Middle frontal gyrus (tissue), 1 donor: ENCODE results near the gene NFIB.
A peak's percentile ranks its signal among the peaks of the same experiment; 100 is the strongest.

ENCODE experiments used
- DNase-seq: peaks from one replicate; pipeline ENCODE4 v3.0.0-alpha.2; 2015; ENCODE audit warnings: low spot score; ENCODE audit errors: extremely low spot score

The NFIB gene

DNA sequence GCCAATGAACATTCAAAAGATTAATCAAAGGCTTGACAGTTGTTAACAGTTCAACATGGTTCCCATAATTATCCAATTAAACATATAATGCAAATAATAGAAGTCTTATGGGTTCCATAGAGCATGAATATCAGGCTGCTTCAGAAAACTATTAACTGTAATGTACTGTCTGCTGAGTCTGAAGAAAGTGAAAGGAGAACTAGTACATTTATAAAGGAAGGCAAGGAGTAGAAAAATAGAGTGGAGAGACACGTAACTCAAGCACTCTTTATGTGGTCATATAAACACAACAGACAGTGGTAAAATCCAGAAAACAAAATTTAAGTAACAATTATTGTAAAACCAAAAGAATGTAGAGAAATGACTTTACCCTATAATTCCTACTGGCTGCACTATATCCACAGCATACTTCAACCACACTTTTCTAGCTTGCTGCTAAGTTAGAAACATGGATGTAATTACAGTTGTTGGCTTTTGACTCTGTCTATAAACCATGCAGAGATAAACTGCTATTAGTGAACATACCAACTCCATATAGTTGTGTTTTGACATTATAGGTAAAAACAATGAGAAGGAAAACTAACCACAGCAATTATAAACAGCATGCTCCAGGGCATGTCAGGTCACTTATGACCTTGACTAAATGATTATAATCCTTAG lies 32.7 kb downstream of the NFIB start:
- DNase-seq = no peak

DNA sequence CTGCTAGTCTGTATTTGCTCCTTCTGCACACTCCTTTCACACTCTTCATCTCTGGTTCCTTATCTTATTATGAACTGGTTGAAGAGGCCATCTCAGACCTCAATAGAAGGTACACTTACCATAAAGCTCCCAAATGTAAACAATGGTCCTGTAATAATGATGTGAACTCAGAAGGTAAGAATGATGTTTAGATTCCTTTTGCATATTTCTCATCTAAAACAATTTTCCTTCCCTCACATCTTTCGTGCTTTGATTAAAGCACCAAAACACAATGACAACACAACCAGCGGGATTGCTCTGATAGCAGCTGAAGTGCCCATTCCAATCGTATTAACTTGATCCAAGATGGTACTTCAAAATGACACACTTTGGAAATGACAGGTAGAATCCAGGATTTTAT lies 34.3 kb downstream of the NFIB start:
- no peak for DNase-seq

DNA sequence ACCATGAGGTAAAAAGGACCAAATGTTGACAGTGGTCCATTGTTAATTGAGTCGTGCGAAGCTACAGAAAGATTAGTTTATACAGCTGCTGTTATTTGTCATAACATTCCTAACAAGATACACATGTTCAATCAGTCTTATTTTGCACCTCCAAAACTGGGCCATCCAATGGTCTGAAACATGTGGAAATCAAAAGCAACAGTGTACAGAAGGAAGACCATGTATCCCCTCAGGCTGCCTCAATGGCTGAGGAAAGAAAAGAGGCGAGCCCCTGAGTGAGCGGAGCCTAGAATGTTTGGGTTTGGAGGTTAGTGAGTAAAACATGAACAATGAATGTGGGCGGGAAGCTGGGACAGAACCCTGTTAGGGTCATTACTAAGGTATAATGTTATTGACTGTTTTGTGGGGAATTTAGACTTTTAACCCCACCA lies 35.6 kb downstream of the NFIB start:
- no peak for DNase-seq

DNA sequence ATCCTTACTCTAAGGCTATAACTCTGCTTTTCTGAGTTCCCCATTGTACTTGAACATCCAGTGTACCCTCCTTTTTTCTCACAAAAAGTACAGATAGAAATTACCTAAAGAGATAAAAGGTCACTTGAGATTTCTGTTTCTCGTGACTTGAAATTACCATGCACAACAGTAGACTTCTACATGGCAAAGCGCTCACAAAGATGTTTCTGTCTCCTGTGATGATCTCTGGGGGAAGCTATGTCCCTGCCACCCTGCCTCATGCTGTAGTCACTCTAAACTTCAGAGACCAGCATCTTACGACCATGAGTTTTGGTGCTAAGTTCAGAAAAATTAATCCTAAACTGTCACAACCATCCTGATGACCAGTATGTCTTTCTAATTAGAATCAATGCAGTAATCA lies 36.2 kb downstream of the NFIB start:
- no peak for DNase-seq

DNA sequence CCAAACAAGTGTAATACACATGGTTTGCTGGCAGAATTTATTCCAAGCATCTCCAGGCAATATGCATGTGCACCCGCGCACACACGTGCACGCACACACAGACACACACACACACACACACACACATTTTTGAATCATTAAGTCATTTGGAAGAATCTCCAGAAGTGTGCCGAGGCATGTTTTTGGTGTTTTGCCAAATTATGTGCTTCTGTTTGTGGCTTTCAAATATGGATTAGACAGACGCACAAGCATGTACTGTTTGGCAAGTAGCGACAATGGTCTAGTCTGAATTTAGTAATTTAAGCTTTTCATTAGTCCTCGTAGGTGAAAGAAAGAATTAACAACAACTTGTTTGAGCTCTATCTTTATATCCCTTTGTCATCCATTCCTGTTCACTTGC lies 36.7 kb downstream of the NFIB start:
- no peak for DNase-seq

DNA sequence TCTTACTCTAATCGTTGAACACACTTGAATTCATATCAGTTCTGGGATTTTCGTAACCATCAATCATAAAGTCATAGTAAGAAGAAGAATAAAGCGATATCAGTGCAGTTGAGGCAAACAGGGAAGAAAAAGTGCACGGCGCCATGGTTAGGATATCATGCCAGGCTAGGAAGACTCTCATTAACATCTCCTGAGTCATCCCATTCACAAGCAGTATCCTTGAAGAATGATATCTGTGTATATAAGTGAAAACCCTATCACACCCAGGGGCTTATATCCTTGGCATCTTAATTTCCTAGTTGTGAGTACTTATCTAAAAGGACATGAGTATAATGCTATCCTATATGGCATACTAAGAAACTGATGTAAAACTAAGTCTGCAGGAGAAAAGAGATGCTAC lies 38.6 kb downstream of the NFIB start:
- no peak for DNase-seq

DNA sequence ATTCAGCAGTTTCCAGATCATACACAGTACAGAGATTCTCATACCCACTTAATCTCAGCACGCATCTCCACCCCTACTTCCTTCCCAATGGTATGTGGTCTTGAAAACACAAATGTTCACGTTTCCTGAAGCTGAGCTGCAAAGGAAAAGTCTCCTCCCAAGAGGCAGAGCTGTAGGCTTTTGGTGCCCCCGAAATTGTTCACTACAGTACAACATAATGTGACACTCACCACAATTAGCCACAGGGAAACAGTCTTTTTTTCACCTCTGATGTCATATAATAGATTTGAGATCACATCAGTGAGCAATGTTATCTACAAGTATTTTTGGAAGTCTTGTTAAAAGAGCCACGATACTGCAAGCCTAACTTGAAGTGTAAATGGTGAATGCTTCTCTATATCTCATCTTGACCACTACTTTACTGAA lies 40.2 kb downstream of the NFIB start:
- no peak for DNase-seq

DNA sequence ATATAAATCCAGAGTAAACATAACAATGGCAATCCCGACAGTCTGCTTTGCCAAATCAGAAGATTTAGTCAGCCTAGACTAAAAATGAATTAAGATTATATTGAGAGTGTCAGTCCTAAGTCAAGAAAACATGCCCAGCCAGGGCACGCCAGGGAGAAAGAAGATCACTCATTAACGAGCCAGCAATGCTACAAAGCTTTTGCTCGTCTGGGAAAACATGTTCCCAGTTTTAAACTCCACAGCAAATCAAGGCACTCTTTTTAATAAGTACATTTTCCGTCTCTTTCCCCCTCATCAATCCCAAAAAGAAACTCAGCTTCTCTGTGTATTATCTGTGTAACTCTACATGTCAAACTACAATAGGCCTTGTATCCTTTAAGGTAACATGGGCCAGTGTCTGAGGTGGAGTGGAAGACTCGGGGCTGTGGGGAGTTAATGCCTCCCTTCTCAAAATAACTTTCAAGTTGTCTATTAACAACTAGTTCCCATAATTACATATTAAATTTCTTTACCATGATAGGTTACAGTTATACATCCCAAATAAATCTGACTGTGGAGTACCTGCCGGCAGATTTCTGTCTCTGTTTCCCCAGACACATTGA lies 40.9 kb downstream of the NFIB start:
- no peak for DNase-seq

DNA sequence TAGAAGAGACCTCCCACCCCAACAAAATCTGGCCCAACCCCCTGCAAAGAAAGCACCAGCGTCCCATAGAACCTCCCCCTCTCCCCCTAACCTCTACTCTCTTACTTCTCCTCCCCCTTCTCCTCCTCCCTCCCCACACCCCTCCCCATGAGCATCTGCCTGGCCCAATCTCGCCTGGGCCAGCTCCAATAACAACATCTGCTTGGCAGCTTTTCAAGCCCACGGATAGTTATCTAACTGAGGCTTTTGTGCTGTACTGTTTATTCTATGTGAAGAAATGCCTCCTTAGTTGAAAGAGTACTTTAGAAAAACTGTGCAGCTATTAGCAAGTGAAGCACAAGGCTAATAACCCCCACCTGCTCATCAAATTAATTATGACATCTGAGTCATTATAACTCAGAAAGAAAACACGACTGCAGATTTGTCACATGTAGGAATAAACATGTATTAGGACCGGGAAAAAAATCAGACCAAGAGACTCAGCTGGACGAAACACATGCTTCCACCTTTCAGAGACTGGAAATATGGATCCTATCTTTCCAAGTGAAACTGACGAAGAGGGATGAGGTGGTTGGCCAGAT lies 42.8 kb downstream of the NFIB start:
- no peak for DNase-seq

DNA sequence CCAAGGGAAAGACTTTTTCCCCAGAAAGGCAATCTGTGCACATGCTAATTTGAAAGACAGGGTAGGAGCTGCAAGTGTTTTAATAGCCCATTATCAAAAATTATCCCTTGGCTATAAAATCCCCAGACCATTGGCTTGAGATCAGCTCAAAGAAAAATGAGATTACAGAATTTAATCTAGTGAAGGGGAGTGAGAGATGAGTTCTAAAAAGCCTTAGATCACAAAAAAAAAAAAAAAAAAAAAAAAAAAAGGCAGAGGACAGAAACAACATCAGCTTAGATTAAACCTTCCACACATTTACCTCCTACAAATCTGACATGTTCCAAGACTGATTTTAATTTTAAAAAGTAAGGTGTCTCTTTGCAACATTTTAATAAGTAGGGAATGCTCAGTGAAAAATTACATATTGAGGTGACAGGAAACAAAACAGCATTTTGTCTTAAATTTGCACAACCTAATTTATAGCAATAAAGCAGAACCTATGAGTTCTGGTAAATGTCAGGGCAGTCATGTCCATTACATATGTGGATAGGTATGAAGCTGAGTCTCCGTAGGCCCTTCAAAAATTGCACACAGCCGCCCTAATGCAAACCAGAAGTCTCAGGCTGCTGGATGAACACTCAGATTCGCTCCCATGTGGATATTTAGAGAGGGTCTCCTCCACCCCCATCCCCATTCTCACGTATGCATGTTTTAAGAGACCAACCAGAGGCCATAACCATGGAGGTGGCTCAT lies 43.4 kb downstream of the NFIB start:
- no peak for DNase-seq

DNA sequence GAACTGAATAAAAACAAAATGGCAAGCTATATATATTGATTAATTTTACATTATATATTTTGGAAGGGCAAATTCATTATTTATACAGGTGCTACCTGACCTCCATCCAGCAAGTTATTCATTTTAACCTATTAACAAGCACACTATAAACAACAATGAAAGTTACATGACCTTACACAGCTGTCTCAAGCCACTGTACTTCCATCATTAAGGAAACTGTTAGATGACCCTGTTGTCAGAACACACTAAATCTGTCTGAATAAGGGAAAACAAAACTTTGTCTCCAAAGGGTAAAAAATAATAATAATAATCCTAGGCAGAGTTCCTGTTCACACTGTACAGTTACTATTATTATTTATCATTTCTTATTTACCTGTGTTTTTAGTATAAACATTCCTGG lies 44.0 kb downstream of the NFIB start:
- no peak for DNase-seq

DNA sequence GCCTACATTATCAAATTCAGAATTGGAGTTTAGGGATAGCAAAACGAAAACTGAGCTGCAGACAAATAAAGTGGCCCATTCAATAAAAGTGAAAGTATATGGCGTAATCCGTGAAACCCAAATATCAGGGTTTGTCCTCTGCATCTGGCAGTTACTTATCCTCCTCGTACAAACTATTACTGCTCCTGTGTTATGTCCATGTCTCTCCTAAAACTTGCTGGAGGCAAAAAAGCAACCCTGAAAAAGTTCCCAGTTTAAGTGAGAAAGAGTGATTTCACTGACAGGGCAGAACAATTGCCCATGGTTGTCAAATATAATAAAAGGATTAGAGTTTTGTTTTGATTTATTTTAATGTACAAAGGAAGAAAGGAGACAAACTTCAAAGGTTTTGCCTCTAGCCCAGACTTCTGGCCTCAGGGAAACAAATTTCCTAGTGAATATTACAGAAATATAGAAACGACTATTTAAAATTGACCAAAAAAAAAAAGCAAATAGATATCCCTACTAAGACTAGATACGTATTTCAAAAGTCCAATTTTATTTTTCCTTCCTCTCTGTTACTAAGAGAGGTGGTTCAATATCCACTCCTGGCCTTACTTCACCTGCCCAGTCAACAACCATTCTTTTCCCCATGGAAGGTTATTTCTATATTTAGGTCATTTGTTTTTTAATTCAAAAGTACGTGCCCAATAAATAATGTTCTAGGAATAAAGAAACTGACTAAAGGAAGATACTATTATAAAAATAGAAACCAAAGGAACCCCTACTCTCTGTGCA lies 50.0 kb downstream of the NFIB start:
- no peak for DNase-seq

DNA sequence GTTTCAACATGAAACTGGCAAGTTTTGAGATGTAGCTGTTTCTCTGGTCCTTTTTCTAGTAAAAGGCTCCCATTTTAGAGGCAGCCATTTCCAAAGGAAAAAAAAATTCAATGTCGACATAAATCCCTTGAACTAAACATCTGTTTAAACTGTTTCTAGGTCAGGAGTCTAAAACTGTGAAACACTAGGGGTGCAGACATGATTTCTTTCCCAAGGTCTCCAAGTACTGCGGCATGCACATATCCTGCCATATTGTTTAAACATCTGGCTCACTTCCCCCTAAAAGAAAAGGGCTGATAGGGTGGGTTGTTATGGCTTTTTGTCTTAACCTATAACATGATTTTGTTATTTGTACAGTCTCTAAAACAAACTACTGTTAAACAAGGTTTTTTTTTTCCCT lies 51.1 kb downstream of the NFIB start:
- no peak for DNase-seq

DNA sequence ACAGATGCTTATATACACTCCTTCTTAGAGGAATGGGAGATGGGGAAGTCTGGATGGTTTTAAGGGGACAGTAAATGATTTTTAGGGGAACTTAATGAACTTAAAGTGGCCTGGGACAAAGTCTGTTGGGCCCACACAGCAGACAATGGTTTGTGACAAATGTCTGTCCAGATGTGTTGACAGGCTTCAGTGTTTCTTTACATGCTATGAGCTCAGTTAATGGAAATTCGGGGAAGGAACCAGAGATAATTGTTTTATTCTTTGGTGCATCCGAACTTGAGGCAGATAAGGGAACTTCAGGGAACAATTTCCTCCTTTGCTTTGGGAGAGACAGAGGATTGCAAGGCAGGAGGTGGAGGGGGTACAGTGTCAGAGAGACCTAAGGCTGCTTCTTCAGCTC lies 52.3 kb downstream of the NFIB start:
- DNase-seq = no peak

DNA sequence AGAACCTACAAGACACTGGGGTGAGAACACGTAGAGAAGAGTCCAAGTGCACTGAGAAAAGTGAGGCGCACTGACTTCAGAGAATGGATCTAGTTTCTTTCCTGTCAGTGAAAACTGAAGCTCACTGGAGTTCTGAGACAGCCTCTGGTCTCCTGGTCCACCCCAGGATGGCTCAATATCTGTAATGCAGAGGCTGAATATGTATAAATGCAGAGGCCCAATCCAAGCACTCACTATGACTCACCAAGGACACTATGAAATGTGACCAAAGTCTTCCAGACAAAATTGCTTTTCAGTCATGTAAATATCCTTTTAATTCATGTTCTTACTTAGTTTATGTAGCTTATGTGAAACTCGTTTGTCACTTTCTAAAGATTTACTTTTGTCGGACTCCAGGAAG lies 53.8 kb downstream of the NFIB start:
- no peak for DNase-seq

DNA sequence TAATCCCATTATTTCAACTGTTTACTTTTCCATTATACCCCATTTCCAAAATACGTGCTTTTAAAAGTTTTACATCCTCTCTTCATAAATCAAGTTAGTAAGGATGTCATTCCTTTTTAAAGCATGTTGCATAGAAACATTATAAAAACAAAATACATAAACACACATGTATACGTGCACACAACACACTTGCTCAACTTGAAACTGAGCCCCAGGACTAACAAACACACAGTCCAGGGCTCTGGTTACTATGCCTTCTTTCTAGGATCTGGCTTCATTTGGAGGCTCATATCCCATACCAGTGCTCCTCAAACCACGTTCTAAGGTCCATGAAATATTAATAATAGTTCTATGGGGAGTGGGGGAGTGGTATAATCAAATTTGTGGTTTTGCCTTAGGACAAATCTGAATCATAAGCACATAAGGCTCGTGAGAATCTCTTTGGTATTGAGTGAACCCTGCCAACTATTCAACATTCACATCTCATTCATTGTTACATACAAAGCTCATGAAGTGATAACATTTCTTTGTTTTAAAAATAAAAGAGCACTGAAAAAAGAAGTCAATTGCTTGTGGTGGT lies 55.2 kb downstream of the NFIB start:
- no peak for DNase-seq

DNA sequence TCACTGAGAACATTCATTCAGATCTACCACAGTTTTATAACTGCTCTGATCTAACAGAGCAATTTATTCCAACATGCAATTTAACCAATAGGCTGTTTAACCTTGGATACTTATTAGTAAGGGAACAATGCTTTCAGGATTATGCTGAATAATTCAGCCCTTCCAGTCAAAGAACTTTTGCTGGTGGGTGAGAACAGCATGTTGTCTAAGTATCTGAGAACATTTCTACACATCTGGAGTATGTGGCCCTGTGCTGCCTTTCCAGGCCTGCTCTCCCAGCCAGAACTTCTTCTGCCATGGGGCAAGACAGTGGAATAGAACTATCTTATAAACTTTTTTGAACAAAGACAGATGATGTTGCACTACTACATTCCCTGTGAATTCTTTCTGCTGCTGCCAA lies 55.8 kb downstream of the NFIB start:
- DNase-seq = no peak

DNA sequence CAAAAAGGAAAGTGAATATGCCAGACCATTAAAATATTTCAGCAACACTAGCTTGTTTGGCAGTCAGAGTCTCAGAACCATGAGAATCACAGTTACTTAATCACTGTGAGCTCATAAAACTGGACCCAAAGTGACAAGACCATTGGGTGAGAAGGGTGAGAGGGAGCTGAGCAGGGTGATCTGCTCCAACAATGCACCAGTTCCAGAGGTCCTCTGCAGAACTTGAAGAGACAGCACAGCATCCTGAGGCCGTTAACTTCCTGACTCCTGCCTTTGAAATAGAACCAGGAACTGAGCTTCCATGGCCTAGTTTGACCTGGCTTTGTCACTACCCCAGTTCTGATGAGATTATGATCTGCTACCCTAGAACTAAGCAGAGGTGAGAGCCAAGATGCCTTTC lies 57.4 kb downstream of the NFIB start:
- DNase-seq = no peak

DNA sequence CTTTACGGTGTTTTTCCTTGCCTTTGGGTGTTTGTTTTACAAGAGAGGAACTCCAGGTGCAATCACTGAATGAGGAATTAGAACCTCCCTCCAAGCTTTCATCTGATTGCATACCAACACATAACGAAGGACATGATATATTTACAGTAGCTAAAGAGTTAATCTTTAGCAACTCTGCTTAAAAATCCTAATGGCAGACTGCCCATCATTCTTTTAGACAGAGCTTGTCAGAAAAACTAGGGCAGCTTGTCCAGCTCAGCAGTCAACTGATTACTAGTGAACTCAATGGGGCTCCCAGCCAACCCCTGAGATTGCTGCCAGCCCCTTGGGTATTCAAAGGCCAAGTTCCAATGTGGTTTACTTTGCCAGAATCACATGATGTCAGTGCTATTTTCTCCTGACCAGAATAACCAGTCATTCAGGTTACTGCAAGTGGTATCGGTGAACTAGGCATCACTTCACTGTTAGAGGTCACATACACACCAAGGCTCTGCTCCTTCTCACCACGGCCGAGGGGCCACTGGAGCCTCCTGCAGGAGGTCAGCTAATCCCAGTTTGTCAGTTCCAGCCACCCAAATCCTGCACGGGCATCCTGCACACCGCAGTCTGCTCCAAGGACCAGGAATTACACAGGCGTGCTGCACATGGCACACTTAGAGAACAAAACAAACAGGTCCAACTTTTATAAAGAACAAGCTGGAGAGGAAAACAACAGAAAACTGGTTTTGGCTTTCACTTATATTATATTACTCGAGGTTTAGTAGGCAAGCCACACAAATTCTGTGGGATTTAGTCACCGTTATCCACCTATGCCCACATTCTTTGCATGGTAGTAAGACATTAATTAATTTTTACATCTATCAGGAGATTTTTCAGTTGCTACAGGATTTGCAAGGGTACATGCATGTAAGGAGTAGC lies 62.5 kb downstream of the NFIB start:
- peak; percentile 46 for DNase-seq

DNA sequence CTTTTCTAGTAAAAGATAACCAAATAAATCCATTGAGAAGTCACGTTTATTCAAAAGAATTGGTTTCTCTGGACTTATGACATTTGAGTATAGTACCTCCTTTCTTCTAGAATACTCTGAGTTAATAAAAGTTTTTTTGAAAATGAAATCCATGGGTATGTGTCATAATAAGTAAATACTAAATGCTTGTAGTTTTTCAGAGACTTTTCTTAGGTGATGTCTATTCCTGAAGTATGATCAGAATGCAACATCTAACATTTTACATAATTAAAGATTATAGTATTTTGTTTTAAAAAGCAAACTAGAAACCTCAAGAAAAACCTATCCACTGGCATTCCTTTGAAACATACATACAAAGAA lies 63.2 kb downstream of the NFIB start:
- no peak for DNase-seq
